Left kidney (tissue), 1 donor: Measurements from ENCODE around the gene SLC35C1. TPM values are rescaled to one million over a fixed set of nuclear protein-coding genes. Genes with fewer than 3 reads are reported as not detected.

Experiments used
- polyA plus RNA-seq: library from polyadenylated mRNA; unstranded; fragments of 120-200 nt; gene quantifications from one replicate; pipeline ENCODE4 v1.2.1, GENCODE V29; 2013; ENCODE audit not compliant: insufficient read length

Gene SLC35C1
- polyA plus RNA-seq, 1 donor, result 6.4 TPM

Other genes with a start within 250 kb of the SLC35C1 start
- gene CHST1, start 139.5 kb upstream of the SLC35C1 start, polyA plus RNA-seq, result 11.1 TPM
- 27.9 TPM for gene CRY2, start 42.3 kb downstream of the SLC35C1 start, polyA plus RNA-seq
- gene MAPK8IP1, start 80.5 kb downstream of the SLC35C1 start, polyA plus RNA-seq, result 8.6 TPM
- 0.18 TPM for gene FREY1, start 102.1 kb downstream of the SLC35C1 start, polyA plus RNA-seq
- 13.2 TPM for gene PEX16, start 112.7 kb downstream of the SLC35C1 start, polyA plus RNA-seq
- 23.3 TPM for gene LARGE2, start 117.5 kb downstream of the SLC35C1 start, polyA plus RNA-seq